ENCODE results near the gene ZNF692.

ZNF692 gene

GRCh38 chr1:248881261-248881660 is 22.4 kb upstream of the ZNF692 start:
- no peak for DNase-seq

GRCh38 chr1:248873993-248874533 is 15.2 kb upstream of the ZNF692 start:
- peak; percentile 69 for DNase-seq

GRCh38 chr1:248873409-248873992 is 14.6 kb upstream of the ZNF692 start:
- DNase-seq: peak; percentile 93

GRCh38 chr1:248872752-248873408 is 14.0 kb upstream of the ZNF692 start:
- DNase-seq: peak; percentile 53

- no peak for DNase-seq
These were observed 13.0 kb upstream of the ZNF692 start for GRCh38 chr1:248871837-248872401.

- peak; percentile 58 for DNase-seq
These were observed 4.4 kb upstream of the ZNF692 start for GRCh38 chr1:248862998-248863881.

- no peak for DNase-seq
These were observed 3.8 kb upstream of the ZNF692 start for GRCh38 chr1:248862695-248862997.

- DNase-seq: no peak
These were observed 2.7 kb upstream of the ZNF692 start for GRCh38 chr1:248861616-248862015.

GRCh38 chr1:248860007-248860406 is 1.1 kb upstream of the ZNF692 start:
- no peak for DNase-seq

GRCh38 chr1:248858096-248858890 is 592 bp downstream of the ZNF692 start:
- peak; percentile 79 for DNase-seq

GRCh38 chr1:248857749-248858095 is 1.2 kb downstream of the ZNF692 start:
- DNase-seq: no peak

GRCh38 chr1:248857201-248857600 is 1.7 kb downstream of the ZNF692 start:
- no peak for DNase-seq

- no peak for DNase-seq
These were observed 2.7 kb downstream of the ZNF692 start for GRCh38 chr1:248856176-248856575.

GRCh38 chr1:248855580-248855979 is 3.3 kb downstream of the ZNF692 start:
- no peak for DNase-seq

- no peak for DNase-seq
These were observed 5.1 kb downstream of the ZNF692 start for GRCh38 chr1:248853663-248854375.

GRCh38 chr1:248852481-248853405 is 6.1 kb downstream of the ZNF692 start:
- DNase-seq: no peak

- DNase-seq: no peak
These were observed 7.5 kb downstream of the ZNF692 start for GRCh38 chr1:248851390-248851789.

- DNase-seq: no peak
These were observed 8.2 kb downstream of the ZNF692 start for GRCh38 chr1:248850536-248851251.

GRCh38 chr1:248850124-248850523 is 8.8 kb downstream of the ZNF692 start:
- no peak for DNase-seq

- DNase-seq: no peak
These were observed 9.2 kb downstream of the ZNF692 start for GRCh38 chr1:248849637-248850036.
